ENCODE measurements around the gene VIM. TPM values are rescaled to one million over a fixed set of nuclear protein-coding genes. Genes with fewer than 3 reads are reported as not detected.

The VIM gene
- total and polyA plus RNA-seq, 2 experiments from 2014 or later: 302 to 1,051 TPM

DNA sequence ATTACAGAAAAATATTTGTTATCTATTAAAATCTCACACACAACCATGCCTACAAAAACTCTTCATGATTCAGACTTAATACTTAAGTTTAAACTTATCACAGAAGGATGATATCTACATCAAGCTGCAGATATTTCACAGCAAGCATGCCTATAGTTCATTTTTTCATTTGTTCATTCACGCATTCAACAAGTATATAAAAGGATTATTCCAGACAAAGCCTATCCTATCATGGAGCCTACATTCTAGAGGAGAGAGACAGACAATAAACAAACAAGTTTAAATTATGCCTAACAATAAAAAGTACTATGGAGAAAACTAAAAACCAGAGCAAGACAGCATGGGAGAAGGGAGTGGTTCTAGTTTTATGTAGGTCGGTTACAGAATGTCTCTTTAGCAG is 37.4 kb upstream of the VIM start:
- H3K4me2 ChIP-seq: no peak overlapping the region
- no peak overlapping the region for H3K4me3 ChIP-seq
- H3K9me3 ChIP-seq (ENCODE audit: low read depth): no peaks in the 10 kb centered on the region
- peaks cover 9% of the 10 kb centered on the region for H3K79me2 ChIP-seq
- no peak for TF ChIP-seq EZH2phosphoT487 (IDR thresholded peaks at IDR 0.05; ENCODE audit: low read depth, severe bottlenecking, unreplicated experiment)
- TF ChIP-seq, protein P1, sequence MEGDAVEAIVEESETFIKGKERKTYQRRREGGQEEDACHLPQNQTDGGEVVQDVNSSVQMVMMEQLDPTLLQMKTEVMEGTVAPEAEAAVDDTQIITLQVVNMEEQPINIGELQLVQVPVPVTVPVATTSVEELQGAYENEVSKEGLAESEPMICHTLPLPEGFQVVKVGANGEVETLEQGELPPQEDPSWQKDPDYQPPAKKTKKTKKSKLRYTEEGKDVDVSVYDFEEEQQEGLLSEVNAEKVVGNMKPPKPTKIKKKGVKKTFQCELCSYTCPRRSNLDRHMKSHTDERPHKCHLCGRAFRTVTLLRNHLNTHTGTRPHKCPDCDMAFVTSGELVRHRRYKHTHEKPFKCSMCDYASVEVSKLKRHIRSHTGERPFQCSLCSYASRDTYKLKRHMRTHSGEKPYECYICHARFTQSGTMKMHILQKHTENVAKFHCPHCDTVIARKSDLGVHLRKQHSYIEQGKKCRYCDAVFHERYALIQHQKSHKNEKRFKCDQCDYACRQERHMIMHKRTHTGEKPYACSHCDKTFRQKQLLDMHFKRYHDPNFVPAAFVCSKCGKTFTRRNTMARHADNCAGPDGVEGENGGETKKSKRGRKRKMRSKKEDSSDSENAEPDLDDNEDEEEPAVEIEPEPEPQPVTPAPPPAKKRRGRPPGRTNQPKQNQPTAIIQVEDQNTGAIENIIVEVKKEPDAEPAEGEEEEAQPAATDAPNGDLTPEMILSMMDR (IDR thresholded peaks at IDR 0.05; ENCODE audit: poor library complexity): no peak
- H4K20me1 ChIP-seq (ENCODE audit: insufficient read depth, poor library complexity, severe bottlenecking): no peaks in the 10 kb centered on the region
- WGBS (ENCODE audit: low lambda C conversion rate, missing lambda C conversion rate): 74% methylated on average over 2 of the region's 2 CpGs
- H3K9me2 ChIP-seq (replicated peaks; ENCODE audit: insufficient read depth): no peaks in the 10 kb centered on the region
- no peaks in the 10 kb centered on the region for H3K27me3 ChIP-seq
- H3K27ac ChIP-seq: no peak overlapping the region
- no peak overlapping the region for H2AFZ ChIP-seq
- H3K4me1 ChIP-seq (ENCODE audit: insufficient read depth): no peaks in the 10 kb centered on the region
- no peak for DNase-seq (ENCODE audit: low spot score)
- H3K36me3 ChIP-seq (replicated peaks; ENCODE audit: insufficient read depth, low read depth): no peaks in the 10 kb centered on the region

DNA sequence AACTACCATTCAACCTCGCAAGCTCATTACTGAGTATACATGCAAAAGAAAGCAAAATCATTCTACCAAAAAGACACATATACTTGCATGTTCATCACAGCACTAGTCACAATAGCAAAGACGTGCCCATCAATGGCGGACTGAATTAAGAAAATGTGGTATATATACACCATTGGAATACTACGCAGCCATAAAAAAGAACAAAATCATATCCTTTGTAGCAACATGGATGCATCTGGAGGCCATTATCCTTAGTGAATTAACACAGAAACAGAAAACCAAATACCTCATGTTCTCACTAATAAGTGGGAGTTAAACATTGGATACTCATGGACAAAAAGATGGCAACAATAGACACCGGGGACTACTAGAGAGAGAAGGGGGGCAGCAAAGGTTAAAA is 33.0 kb upstream of the VIM start:
- 77% methylated on average over 5 of the region's 5 CpGs for WGBS (ENCODE audit: low lambda C conversion rate, missing lambda C conversion rate)
- Histone ChIP-seq H2AFZ (no peak overlapping the region), H3K9me2 (replicated peaks; ENCODE audit: insufficient read depth) (no peaks in the 10 kb centered on the region), H3K27ac (no peak overlapping the region), H3K4me2 (no peak overlapping the region), H4K20me1 (ENCODE audit: insufficient read depth, poor library complexity, severe bottlenecking) (no peaks in the 10 kb centered on the region), H3K4me1 (ENCODE audit: insufficient read depth) (peaks cover 6% of the 10 kb centered on the region), H3K36me3 (replicated peaks; ENCODE audit: insufficient read depth, low read depth) (no peaks in the 10 kb centered on the region), H3K4me3 (no peak overlapping the region), H3K27me3 (no peaks in the 10 kb centered on the region), H3K9me3 (ENCODE audit: low read depth) (no peaks in the 10 kb centered on the region), H3K79me2 (peaks cover 16% of the 10 kb centered on the region)
- TF ChIP-seq EZH2phosphoT487 (IDR thresholded peaks at IDR 0.05; ENCODE audit: low read depth, severe bottlenecking, unreplicated experiment) (no peak), EZH2 (IDR thresholded peaks at IDR 0.05; ENCODE audit: borderline replicate concordance) (no peak)
- TF ChIP-seq, protein P1 (IDR thresholded peaks at IDR 0.05; ENCODE audit: poor library complexity): no peak
- DNase-seq (ENCODE audit: low spot score): no peak

GRCh38 chr10:17196045-17196444 is 32.0 kb upstream of the VIM start:
- no peaks in the 10 kb centered on the region for H4K20me1 ChIP-seq (ENCODE audit: insufficient read depth, poor library complexity, severe bottlenecking)
- no peak overlapping the region for H2AFZ ChIP-seq
- no peaks in the 10 kb centered on the region for H3K9me3 ChIP-seq (ENCODE audit: low read depth)
- H3K4me3 ChIP-seq: no peak overlapping the region
- 90% methylated on average over 2 of the region's 2 CpGs for WGBS (ENCODE audit: low lambda C conversion rate, missing lambda C conversion rate)
- no peak for TF ChIP-seq EZH2 (IDR thresholded peaks at IDR 0.05; ENCODE audit: borderline replicate concordance)
- TF ChIP-seq, protein P1 (IDR thresholded peaks at IDR 0.05; ENCODE audit: poor library complexity): no peak
- TF ChIP-seq EZH2phosphoT487 (IDR thresholded peaks at IDR 0.05; ENCODE audit: low read depth, severe bottlenecking, unreplicated experiment): no peak
- no peak overlapping the region for H3K27ac ChIP-seq
- peaks cover 16% of the 10 kb centered on the region for H3K79me2 ChIP-seq
- no peaks in the 10 kb centered on the region for H3K9me2 ChIP-seq (replicated peaks; ENCODE audit: insufficient read depth)
- DNase-seq (ENCODE audit: low spot score): no peak
- H3K4me2 ChIP-seq: no peak overlapping the region
- no peaks in the 10 kb centered on the region for H3K27me3 ChIP-seq
- peaks cover 12% of the 10 kb centered on the region for H3K4me1 ChIP-seq (ENCODE audit: insufficient read depth)
- H3K36me3 ChIP-seq (replicated peaks; ENCODE audit: insufficient read depth, low read depth): no peaks in the 10 kb centered on the region

GRCh38 chr10:17196573-17196972 is 31.5 kb upstream of the VIM start:
- H3K4me3 ChIP-seq: no peak overlapping the region
- no peak overlapping the region for H2AFZ ChIP-seq
- H3K4me1 ChIP-seq (ENCODE audit: insufficient read depth): peaks cover 12% of the 10 kb centered on the region
- 83% methylated on average over 3 of the region's 3 CpGs for WGBS (ENCODE audit: low lambda C conversion rate, missing lambda C conversion rate)
- no peaks in the 10 kb centered on the region for H4K20me1 ChIP-seq (ENCODE audit: insufficient read depth, poor library complexity, severe bottlenecking)
- no peaks in the 10 kb centered on the region for H3K9me2 ChIP-seq (replicated peaks; ENCODE audit: insufficient read depth)
- no peaks in the 10 kb centered on the region for H3K36me3 ChIP-seq (replicated peaks; ENCODE audit: insufficient read depth, low read depth)
- H3K27ac ChIP-seq: no peak overlapping the region
- H3K9me3 ChIP-seq (ENCODE audit: low read depth): no peaks in the 10 kb centered on the region
- H3K79me2 ChIP-seq: peaks cover 16% of the 10 kb centered on the region
- H3K27me3 ChIP-seq: no peaks in the 10 kb centered on the region
- no peak for DNase-seq (ENCODE audit: low spot score)
- TF ChIP-seq EZH2phosphoT487 (IDR thresholded peaks at IDR 0.05; ENCODE audit: low read depth, severe bottlenecking, unreplicated experiment) (no peak), EZH2 (IDR thresholded peaks at IDR 0.05; ENCODE audit: borderline replicate concordance) (no peak)
- TF ChIP-seq, protein P1 (IDR thresholded peaks at IDR 0.05; ENCODE audit: poor library complexity): no peak
- no peak overlapping the region for H3K4me2 ChIP-seq
